Ovary (tissue), 9 donors: Measurements from ENCODE around the gene SLC1A2. TPM values are rescaled to one million over a fixed set of nuclear protein-coding genes. Genes with fewer than 3 reads are reported as not detected.

Experiments
- DNase-seq, 5 donors: peaks; one replicate each; pipeline ENCODE4 v3.0.0-alpha.2; 2019 to 2020
- H3K27ac ChIP-seq, 2 donors: fragments of 200-600 bp; one replicate each; pipeline versions ENCODE4 v1.5.1 to v1.8.0; 2019 to 2022
- H3K27me3 ChIP-seq: fragments of 200-600 bp; one replicate; pipeline ENCODE4 v1.8.0; 2022
- H3K36me3 ChIP-seq: fragments of 200-600 bp; sonication (generic); one replicate; pipeline ENCODE4 v1.5.1; 2019
- H3K4me1 ChIP-seq: one replicate; pipeline ENCODE4 v1.8.1; 2013; ENCODE audit warnings: mild to moderate bottlenecking, moderate library complexity; ENCODE audit not compliant: insufficient read depth
- H3K4me3 ChIP-seq: fragments of 200-600 bp; sonication (generic); one replicate; pipeline ENCODE4 v1.5.1; 2017
- H3K9me3 ChIP-seq, 2 donors: fragments of 200-600 bp in 1 of 2; sonication (generic) in 1 of 2; one replicate each; pipeline versions ENCODE4 v1.5.1 to v1.8.1; 2013 to 2019; ENCODE audit warnings: mild to moderate bottlenecking in 1 of 2, moderate library complexity in 1 of 2
- CTCF ChIP-seq, 3 donors: fragments of 450-650 bp in 2 of 3; fragments of 200-600 bp in 1 of 3; IDR thresholded peaks; one replicate each; pipeline versions ENCODE4 v1.5.1 to v1.8.0; 2016 to 2022; ENCODE audit warnings: antibody characterized with exemption in 3 of 3, mild to moderate bottlenecking in 1 of 3
- EP300 ChIP-seq: sonication (generic); formaldehyde crosslinking; IDR thresholded peaks from one replicate; pipeline ENCODE4 v1.6.1; 2017; ENCODE audit warnings: antibody characterized with exemption
- POLR2A ChIP-seq: fragments of 450-650 bp; IDR thresholded peaks from one replicate; pipeline ENCODE4 v1.6.1; 2017; ENCODE audit warnings: antibody characterized with exemption, mild to moderate bottlenecking, moderate library complexity
- WGBS, 3 donors: extraction: QIAGEN DNeasy Blood & Tissue Kit in 1 of 3; methylation state at CpG; one replicate each; pipeline versions ENCODE4 v1.1.5 to v1.1.7; 2013 to 2017; 5-methylcytosine and 5-hydroxymethylcytosine counted together
- intact Hi-C, 4 donors: fragments of 100-400 bp; cut with DNase I; formaldehyde crosslinking; loops; one replicate each; pipeline versions ENCODE4 v1.11.0 to v1.15.1; 2022 to 2023
- polyA plus RNA-seq, 2 donors: library from polyadenylated mRNA; stranded (reverse); fragments of 200-250 nt in 1 of 2; fragments of 350-450 nt in 1 of 2; fragmentation: Illumina TruSeq in 1 of 2; extraction: RNeasy Lipid Tissue Mini Kit (QIAGEN cat#74804) in 1 of 2; gene quantifications; one replicate each; pipeline ENCODE4 v1.2.3, GENCODE V29; 2013 to 2014
- total RNA-seq, 7 donors: library from RNA; depleted of rRNA in 2 of 7; stranded (reverse); fragments of >200 nt in 2 of 7; fragmentation: NEBNext Ultra II Directional in 3 of 7; extraction: Animal tissue kit (Norgen Biotek cat#: 25700) in 3 of 7; gene quantifications; one replicate each; pipeline versions ENCODE4 v1.1.0 to v1.2.4, GENCODE V29; 2016 to 2023
- donor health status: DM: no; HTN: no; CAD: no; lungs with moderate emphysema.
- donor health status: DM: no; HTN: no; CAD: no.
- donor health status: Bipolar disorder and iron deficiency.
- donor health status: DM: yes; HTN: yes; CAD: no.
- donor health status: DM: no; HTN: no; CAD: no.
- donor health status: DM: yes; HTN: yes; CAD: no.

Gene SLC1A2
- total and polyA plus RNA-seq, 9 donors: 0.02 to 0.80 (median 0.15) TPM

GRCh38 chr11:35275786-35276170, 143.6 kb downstream of the SLC1A2 start:
- Histone ChIP-seq H3K4me3 (no peak overlapping the region), H3K27me3 (no peaks in the 10 kb centered on the region), H3K4me1 (no peaks in the 10 kb centered on the region), H3K27ac (no peak overlapping the region), H3K36me3 (no peaks in the 10 kb centered on the region), H3K9me3 (no peaks in the 10 kb centered on the region)
- TF ChIP-seq CTCF (IDR thresholded peaks at IDR 0.05) (no peak), EP300 (no peak), POLR2A (no peak)
- intact Hi-C loops: loop anchor here in 1 of 4 donors (10.0 kb wide), 1 partner anchor 61 kb away; no protein-coding TSS in a partner anchor
- 41 to 57% (median 55%) methylated on average over 1 of the region's 1 CpG for WGBS, 3 donors
- no peak for DNase-seq

- no peak for TF ChIP-seq EP300
- TF ChIP-seq CTCF (IDR thresholded peaks at IDR 0.05): no peak
- TF ChIP-seq POLR2A: no peak
- H3K36me3 ChIP-seq: no peaks in the 10 kb centered on the region
- no peak overlapping the region for H3K4me3 ChIP-seq
- H3K9me3 ChIP-seq: no peaks in the 10 kb centered on the region
- intact Hi-C loops: loop anchor here in 1 of 4 donors (10.0 kb wide), 1 partner anchor 60 kb away; no protein-coding TSS in a partner anchor
- H3K4me1 ChIP-seq: no peaks in the 10 kb centered on the region
- WGBS, 3 donors: 56 to 63% (median 62%) methylated on average over 6 of the region's 6 CpGs
- H3K27me3 ChIP-seq: no peaks in the 10 kb centered on the region
- DNase-seq: no peak
- no peak overlapping the region for H3K27ac ChIP-seq
Observed at GRCh38 chr11:35274909-35275785, 144.2 kb downstream of the SLC1A2 start.

- intact Hi-C loops: loop anchor here in 1 of 4 donors (10.0 kb wide), 1 partner anchor 58 kb away; no protein-coding TSS in a partner anchor
- no peak overlapping the region for H3K27ac ChIP-seq
- WGBS, 3 donors: 93 to 96% (median 96%) methylated on average over 5 of the region's 5 CpGs
- TF ChIP-seq CTCF (IDR thresholded peaks at IDR 0.05): no peak
- no peak overlapping the region for H3K4me3 ChIP-seq
- H3K9me3 ChIP-seq: no peaks in the 10 kb centered on the region
- no peaks in the 10 kb centered on the region for H3K36me3 ChIP-seq
- no peaks in the 10 kb centered on the region for H3K4me1 ChIP-seq
- H3K27me3 ChIP-seq: no peaks in the 10 kb centered on the region
- no peak for DNase-seq
Observed at GRCh38 chr11:35272391-35272902, 146.9 kb downstream of the SLC1A2 start.

DNA sequence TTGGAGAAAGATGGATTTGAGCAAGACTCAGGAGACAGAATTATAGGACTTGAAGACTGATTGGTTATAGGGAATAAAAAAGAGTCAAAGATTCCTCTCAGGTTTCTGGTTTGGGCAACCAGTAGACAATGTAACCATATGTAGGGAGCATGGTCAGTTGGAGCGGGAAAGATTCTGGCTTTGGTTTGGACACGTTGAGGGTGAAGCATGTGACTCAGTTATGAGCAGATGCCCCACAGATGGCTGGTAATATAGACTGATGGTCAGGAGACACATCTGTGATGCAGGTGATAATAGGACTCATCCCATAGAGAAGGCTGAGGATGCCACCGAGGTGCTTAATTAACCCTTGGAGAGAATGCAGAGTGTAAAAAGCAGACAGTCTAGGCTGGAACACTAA, 148.3 kb downstream of the SLC1A2 start:
- Histone ChIP-seq H3K9me3 (no peaks in the 10 kb centered on the region), H3K4me3 (no peak overlapping the region), H3K4me1 (no peaks in the 10 kb centered on the region), H3K36me3 (no peaks in the 10 kb centered on the region), H3K27ac (no peak overlapping the region), H3K27me3 (no peaks in the 10 kb centered on the region)
- WGBS, 3 donors: 87 to 93% (median 93%) methylated on average over 3 of the region's 3 CpGs
- intact Hi-C loops: loop anchor here in 1 of 4 donors (10.0 kb wide), 1 partner anchor 56 kb away; no protein-coding TSS in a partner anchor
- TF ChIP-seq POLR2A: no peak
- no peak for TF ChIP-seq EP300
- no peak for TF ChIP-seq CTCF (IDR thresholded peaks at IDR 0.05)
- no peak for DNase-seq
